Glutamatergic neuron (in vitro differentiated cells): ENCODE measurements around the gene CACHD1. TPM values are rescaled to one million over a fixed set of nuclear protein-coding genes. Genes with fewer than 3 reads are reported as not detected.

Experiments used
- DNase-seq: peaks from one replicate; pipeline ENCODE4 v3.0.0; 2022
- H3K27ac Mint-ChIP-seq: one replicate; pipeline ENCODE4 v1.8.0; 2020; ENCODE audit warnings: mild to moderate bottlenecking, mixed read lengths, inconsistent platforms; ENCODE audit not compliant: unreplicated experiment
- H3K27me3 Mint-ChIP-seq: one replicate; pipeline ENCODE4 v1.8.0; 2020; ENCODE audit warnings: mild to moderate bottlenecking, moderate library complexity, mixed read lengths, inconsistent platforms; ENCODE audit not compliant: unreplicated experiment
- H3K36me3 Mint-ChIP-seq: one replicate; pipeline ENCODE4 v1.8.0; 2020; ENCODE audit warnings: mild to moderate bottlenecking, mixed read lengths, inconsistent platforms; ENCODE audit not compliant: unreplicated experiment
- H3K4me1 Mint-ChIP-seq: one replicate; pipeline ENCODE4 v1.8.0; 2020; ENCODE audit warnings: mild to moderate bottlenecking, low read depth, mixed read lengths, inconsistent platforms; ENCODE audit not compliant: unreplicated experiment
- H3K4me3 Mint-ChIP-seq: one replicate; pipeline ENCODE4 v1.8.0; 2020; ENCODE audit warnings: mild to moderate bottlenecking, mixed read lengths, inconsistent platforms; ENCODE audit not compliant: unreplicated experiment
- H3K9me3 Mint-ChIP-seq: one replicate; pipeline ENCODE4 v1.8.0; 2020; ENCODE audit warnings: mild to moderate bottlenecking, moderate library complexity, mixed read lengths, inconsistent platforms; ENCODE audit not compliant: unreplicated experiment
- total RNA-seq: library from RNA; stranded (reverse); fragmentation: NEBNext Ultra II Directional; extraction: Animal tissue kit (Norgen Biotek cat#: 25700); gene quantifications from one replicate; pipeline ENCODE4 v1.2.1, GENCODE V29; 2021; ENCODE audit not compliant: unreplicated experiment
- TF ChIP-seq, protein P1 (sequence below): fragments of 200-600 bp; sonication (generic); IDR thresholded peaks from one replicate; pipeline ENCODE4 v1.5.0; 2021; ENCODE audit not compliant: partially characterized antibody, unreplicated experiment

Gene CACHD1
- total RNA-seq, 1 donor from 2014 or later: 9.4 TPM

DNA sequence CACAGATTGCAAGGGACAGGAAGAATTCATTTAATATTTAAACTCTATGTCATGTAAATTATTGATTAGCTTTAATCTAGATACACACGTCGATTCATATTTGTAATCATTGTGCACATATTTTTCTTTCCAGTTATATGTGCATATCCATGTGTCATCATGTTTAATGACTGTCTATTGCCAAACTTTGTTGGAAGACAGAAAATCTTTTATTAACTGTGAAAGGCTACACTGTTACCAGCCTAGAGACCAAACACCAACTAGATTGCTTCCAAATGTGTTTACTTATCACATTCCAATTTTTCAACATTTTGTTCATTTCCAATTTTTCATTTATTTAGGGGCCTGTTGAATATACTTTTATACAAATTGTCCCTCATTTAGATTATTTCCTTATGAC lies 43.2 kb upstream of the CACHD1 start:
- Mint-ChIP-seq H3K4me1 (no peaks in the 10 kb centered on the region), H3K27me3 (no peaks in the 10 kb centered on the region), H3K9me3 (no peaks in the 10 kb centered on the region), H3K4me3 (no peak overlapping the region), H3K36me3 (no peaks in the 10 kb centered on the region), H3K27ac (no peak overlapping the region)
- DNase-seq: no peak
- TF ChIP-seq, protein P1, sequence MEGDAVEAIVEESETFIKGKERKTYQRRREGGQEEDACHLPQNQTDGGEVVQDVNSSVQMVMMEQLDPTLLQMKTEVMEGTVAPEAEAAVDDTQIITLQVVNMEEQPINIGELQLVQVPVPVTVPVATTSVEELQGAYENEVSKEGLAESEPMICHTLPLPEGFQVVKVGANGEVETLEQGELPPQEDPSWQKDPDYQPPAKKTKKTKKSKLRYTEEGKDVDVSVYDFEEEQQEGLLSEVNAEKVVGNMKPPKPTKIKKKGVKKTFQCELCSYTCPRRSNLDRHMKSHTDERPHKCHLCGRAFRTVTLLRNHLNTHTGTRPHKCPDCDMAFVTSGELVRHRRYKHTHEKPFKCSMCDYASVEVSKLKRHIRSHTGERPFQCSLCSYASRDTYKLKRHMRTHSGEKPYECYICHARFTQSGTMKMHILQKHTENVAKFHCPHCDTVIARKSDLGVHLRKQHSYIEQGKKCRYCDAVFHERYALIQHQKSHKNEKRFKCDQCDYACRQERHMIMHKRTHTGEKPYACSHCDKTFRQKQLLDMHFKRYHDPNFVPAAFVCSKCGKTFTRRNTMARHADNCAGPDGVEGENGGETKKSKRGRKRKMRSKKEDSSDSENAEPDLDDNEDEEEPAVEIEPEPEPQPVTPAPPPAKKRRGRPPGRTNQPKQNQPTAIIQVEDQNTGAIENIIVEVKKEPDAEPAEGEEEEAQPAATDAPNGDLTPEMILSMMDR: no peak

DNA sequence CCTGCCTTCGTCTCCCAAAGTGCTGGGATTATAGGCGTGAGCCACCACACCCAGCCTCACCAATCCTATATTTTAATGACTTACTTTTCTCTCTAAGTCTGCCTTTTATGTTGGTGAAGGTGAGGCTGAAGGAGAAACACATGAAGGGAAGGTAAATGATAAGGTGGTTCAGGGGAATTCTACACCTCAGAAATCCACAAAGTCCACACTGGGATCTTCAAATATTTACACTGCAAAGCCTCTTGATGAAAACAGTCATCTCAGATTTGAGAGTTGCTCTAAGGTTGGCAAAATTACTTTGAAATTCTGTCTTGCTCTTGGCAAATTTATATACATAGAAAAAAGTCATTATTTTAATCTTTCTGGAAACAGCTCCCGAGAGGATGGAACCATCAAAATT lies 42.0 kb upstream of the CACHD1 start:
- no peak overlapping the region for H3K27ac Mint-ChIP-seq
- H3K9me3 Mint-ChIP-seq: no peaks in the 10 kb centered on the region
- H3K4me3 Mint-ChIP-seq: no peak overlapping the region
- no peaks in the 10 kb centered on the region for H3K36me3 Mint-ChIP-seq
- TF ChIP-seq, protein P1: no peak
- no peaks in the 10 kb centered on the region for H3K4me1 Mint-ChIP-seq
- DNase-seq: no peak
- no peaks in the 10 kb centered on the region for H3K27me3 Mint-ChIP-seq

DNA sequence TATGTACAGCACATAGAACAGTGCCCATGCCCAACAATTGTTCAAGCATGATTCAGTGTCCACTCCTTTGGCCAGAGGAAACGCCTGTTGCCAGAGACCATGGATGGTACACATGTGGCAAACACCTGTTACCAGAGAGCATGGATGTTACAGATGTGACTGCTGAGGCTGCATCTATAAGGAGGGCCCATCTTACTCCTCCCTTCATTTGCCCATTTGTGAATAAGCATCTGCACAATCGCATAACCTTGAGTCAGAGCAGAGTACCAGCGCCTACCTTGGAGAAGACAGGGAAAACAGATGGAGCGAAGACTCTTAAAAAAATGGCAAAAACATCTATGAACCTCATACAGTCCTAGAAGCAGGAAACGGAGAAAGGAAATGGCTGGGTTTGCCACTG lies 36.6 kb upstream of the CACHD1 start:
- no peak overlapping the region for H3K27ac Mint-ChIP-seq
- no peak for DNase-seq
- H3K9me3 Mint-ChIP-seq: no peaks in the 10 kb centered on the region
- H3K4me3 Mint-ChIP-seq: no peak overlapping the region
- TF ChIP-seq, protein P1: no peak
- H3K36me3 Mint-ChIP-seq: no peaks in the 10 kb centered on the region
- H3K4me1 Mint-ChIP-seq: no peaks in the 10 kb centered on the region
- H3K27me3 Mint-ChIP-seq: peaks cover 1% of the 10 kb centered on the region

DNA sequence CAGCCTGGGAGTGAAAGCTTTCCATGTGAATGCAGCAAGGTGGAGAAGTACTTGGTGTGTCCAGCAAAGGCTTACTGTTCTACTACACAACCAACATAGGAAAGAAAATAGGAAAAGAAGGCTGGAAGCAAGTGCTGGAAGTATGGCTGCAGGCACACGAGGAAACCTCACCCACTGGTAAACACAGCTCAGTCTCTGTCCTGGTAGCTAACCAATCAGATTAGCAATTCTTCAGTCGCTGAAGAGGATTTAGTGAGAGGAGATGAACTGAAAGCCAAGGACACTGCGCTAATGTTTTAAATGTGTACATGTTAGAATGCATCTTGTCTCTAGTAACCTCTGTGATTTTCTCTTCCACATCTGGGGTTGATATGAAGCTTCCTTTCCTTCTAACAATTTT lies 36.2 kb upstream of the CACHD1 start:
- H3K9me3 Mint-ChIP-seq: no peaks in the 10 kb centered on the region
- no peak overlapping the region for H3K27ac Mint-ChIP-seq
- no peaks in the 10 kb centered on the region for H3K4me1 Mint-ChIP-seq
- H3K36me3 Mint-ChIP-seq: no peaks in the 10 kb centered on the region
- no peak overlapping the region for H3K4me3 Mint-ChIP-seq
- TF ChIP-seq, protein P1: no peak
- H3K27me3 Mint-ChIP-seq: peaks cover 1% of the 10 kb centered on the region
- DNase-seq: no peak

DNA sequence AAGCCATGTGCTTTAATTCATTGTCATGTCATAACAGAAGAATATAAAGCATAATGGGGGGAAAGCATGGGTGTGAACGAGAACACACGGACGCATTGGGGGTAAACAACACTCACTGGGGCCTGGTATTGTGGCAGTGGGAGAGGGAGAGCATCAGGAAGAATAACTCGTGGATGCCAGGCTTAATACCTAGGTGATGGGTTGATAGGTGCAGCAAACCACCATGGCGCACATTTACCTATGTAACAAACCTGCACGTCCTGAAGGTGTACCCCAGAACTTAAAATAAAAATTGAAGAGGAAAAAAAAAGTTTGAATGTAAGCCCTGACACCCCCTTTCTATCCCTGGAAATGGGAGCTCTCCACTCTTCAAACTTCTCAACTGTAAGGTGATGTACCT lies 34.9 kb upstream of the CACHD1 start:
- no peak for DNase-seq
- peaks cover 1% of the 10 kb centered on the region for H3K27me3 Mint-ChIP-seq
- H3K36me3 Mint-ChIP-seq: no peaks in the 10 kb centered on the region
- H3K9me3 Mint-ChIP-seq: no peaks in the 10 kb centered on the region
- TF ChIP-seq, protein P1: no peak
- H3K27ac Mint-ChIP-seq: no peak overlapping the region
- H3K4me1 Mint-ChIP-seq: no peaks in the 10 kb centered on the region
- no peak overlapping the region for H3K4me3 Mint-ChIP-seq
